GM21825 (cell line): ENCODE measurements around the gene CELF2.
"Not testable (repeated sequence)": the region's sequence is repeated elsewhere in the genome, so short reads cannot be mapped to it uniquely, and the experiment has no call there.

Source experiments
- ATAC-seq: cut with Tn5 transposase; IDR thresholded peaks from one replicate; pipeline ENCODE4 v1.9.1; 2021; ENCODE audit warnings: mild to moderate bottlenecking, moderate library complexity; ENCODE audit not compliant: unreplicated experiment

Gene CELF2

GRCh38 chr10:11335167-11335652 lies 317.5 kb downstream of the CELF2 start:
- peak; percentile 47 for ATAC-seq

- no peak for ATAC-seq
Measured at GRCh38 chr10:11335881-11336430, 318.3 kb downstream of the CELF2 start.

- ATAC-seq = no peak
Measured at GRCh38 chr10:11336722-11337162, 319.1 kb downstream of the CELF2 start.

GRCh38 chr10:11337516-11337915 lies 319.8 kb downstream of the CELF2 start:
- ATAC-seq = no peak

GRCh38 chr10:11338160-11338844 lies 320.6 kb downstream of the CELF2 start:
- no peak for ATAC-seq

- no peak for ATAC-seq
Measured at GRCh38 chr10:11339013-11339412, 321.3 kb downstream of the CELF2 start.

GRCh38 chr10:11339660-11340059 lies 322.0 kb downstream of the CELF2 start:
- no peak for ATAC-seq

GRCh38 chr10:11341283-11341960 lies 323.8 kb downstream of the CELF2 start:
- ATAC-seq = no peak

GRCh38 chr10:11344081-11344480 lies 326.4 kb downstream of the CELF2 start:
- no peak for ATAC-seq

GRCh38 chr10:11344550-11344949 lies 326.9 kb downstream of the CELF2 start:
- no peak for ATAC-seq

GRCh38 chr10:11345224-11346054 lies 327.8 kb downstream of the CELF2 start:
- ATAC-seq = peak; percentile 86

- ATAC-seq = not testable (repeated sequence)
Measured at GRCh38 chr10:11347580-11347979, 329.9 kb downstream of the CELF2 start.

- ATAC-seq = no peak
Measured at GRCh38 chr10:11351801-11352200, 334.1 kb downstream of the CELF2 start.

GRCh38 chr10:11353006-11353896 lies 335.6 kb downstream of the CELF2 start:
- no peak for ATAC-seq

- no peak for ATAC-seq
Measured at GRCh38 chr10:11354823-11355222, 337.2 kb downstream of the CELF2 start.

- no peak for ATAC-seq
Measured at GRCh38 chr10:11355592-11355991, 337.9 kb downstream of the CELF2 start.

GRCh38 chr10:11357439-11357838 lies 339.8 kb downstream of the CELF2 start:
- no peak for ATAC-seq

- no peak for ATAC-seq
Measured at GRCh38 chr10:11358011-11358410, 340.3 kb downstream of the CELF2 start.

- no peak for ATAC-seq
Measured at GRCh38 chr10:11358923-11359575, 341.4 kb downstream of the CELF2 start.

- no peak for ATAC-seq
Measured at GRCh38 chr10:11359869-11360268, 342.2 kb downstream of the CELF2 start.
